ENCODE data around the gene MYZAP. TPM values are rescaled to one million over a fixed set of nuclear protein-coding genes. Genes with fewer than 3 reads are reported as not detected.
A peak's percentile ranks its signal among the peaks of the same experiment; 100 is the strongest.

Gene MYZAP
- total and polyA plus RNA-seq, 10 donors = 4.1 to 26.2 (median 13.8) TPM

- TF ChIP-seq CTCF (IDR thresholded peaks at IDR 0.05 in 8 of 11, conservative IDR thresholded peaks at IDR 0.05 in 3 of 11) (no peak), POLR2A (IDR thresholded peaks at IDR 0.05) (no peak), POLR2AphosphoS5 (IDR thresholded peaks at IDR 0.05) (no peak)
- Histone ChIP-seq H3K4me1 (peaks cover 0 to 4% (median 0%) of the 10 kb centered on the region in 6 donors), H3K9me3 (no peaks in the 10 kb centered on the region), H3K36me3 (no peaks in the 10 kb centered on the region), H3K27ac (no peak overlapping the region), H3K4me3 (no peak overlapping the region), H3K27me3 (replicated peaks in 1 of 7) (no peaks in the 10 kb centered on the region)
- no peak for DNase-seq
- intact Hi-C loops (cut with DNase I; ENCODE audit: low total_unique reads) = no loop called here
- WGBS, 5 donors = 89 to 100% (median 93%) methylated on average over 2 of the region's 2 CpGs
Observed at GRCh38 chr15:57663262-57663661, 71.6 kb downstream of the MYZAP start.

- Histone ChIP-seq H3K4me3 (no peak overlapping the region), H3K36me3 (no peaks in the 10 kb centered on the region), H3K9me3 (no peaks in the 10 kb centered on the region), H3K4me1 (peaks cover 0 to 4% (median 0%) of the 10 kb centered on the region in 6 donors), H3K27me3 (replicated peaks in 1 of 7) (no peaks in the 10 kb centered on the region), H3K27ac (no peak overlapping the region)
- TF ChIP-seq POLR2A (IDR thresholded peaks at IDR 0.05) = no peak
- TF ChIP-seq POLR2AphosphoS5 (IDR thresholded peaks at IDR 0.05) = no peak
- TF ChIP-seq CTCF (IDR thresholded peaks at IDR 0.05 in 8 of 11, conservative IDR thresholded peaks at IDR 0.05 in 3 of 11) = no peak
- intact Hi-C loops (cut with DNase I; ENCODE audit: low total_unique reads) = no loop called here
- DNase-seq = no peak
- WGBS, 5 donors = 79 to 93% (median 87%) methylated on average over 2 of the region's 2 CpGs
Observed at GRCh38 chr15:57665194-57665593, 73.5 kb downstream of the MYZAP start.

- Histone ChIP-seq H3K36me3 (no peaks in the 10 kb centered on the region), H3K27ac (no peak overlapping the region), H3K27me3 (replicated peaks in 1 of 7) (no peaks in the 10 kb centered on the region), H3K4me3 (no peak overlapping the region), H3K9me3 (no peaks in the 10 kb centered on the region), H3K4me1 (peaks cover 0 to 4% (median 0%) of the 10 kb centered on the region in 6 donors)
- TF ChIP-seq POLR2A (IDR thresholded peaks at IDR 0.05) (no peak), POLR2AphosphoS5 (IDR thresholded peaks at IDR 0.05) (no peak), CTCF (IDR thresholded peaks at IDR 0.05 in 8 of 11, conservative IDR thresholded peaks at IDR 0.05 in 3 of 11) (no peak)
- no peak for DNase-seq
- intact Hi-C loops (cut with DNase I; ENCODE audit: low total_unique reads) = no loop called here
- WGBS, 5 donors = 75 to 90% (median 83%) methylated on average over 4 of the region's 4 CpGs
Observed at GRCh38 chr15:57665939-57666338, 74.2 kb downstream of the MYZAP start.

- DNase-seq = no peak
- H3K9me3 ChIP-seq = no peaks in the 10 kb centered on the region
- no peak overlapping the region for H3K27ac ChIP-seq
- no peak for TF ChIP-seq POLR2A (IDR thresholded peaks at IDR 0.05)
- peak in 3 of 11 experiments; percentile 17 to 37 (median 22) for TF ChIP-seq CTCF (IDR thresholded peaks at IDR 0.05 in 8 of 11, conservative IDR thresholded peaks at IDR 0.05 in 3 of 11)
- intact Hi-C loops (cut with DNase I; ENCODE audit: low total_unique reads) = no loop called here
- H3K4me3 ChIP-seq = no peak overlapping the region
- H3K36me3 ChIP-seq = no peaks in the 10 kb centered on the region
- peaks cover 0 to 4% (median 0%) of the 10 kb centered on the region in 6 donors for H3K4me1 ChIP-seq
- WGBS, 5 donors = 60 to 80% (median 71%) methylated on average over 10 of the region's 10 CpGs
- H3K27me3 ChIP-seq (replicated peaks in 1 of 7) = no peaks in the 10 kb centered on the region
Observed at GRCh38 chr15:57667171-57667849, 75.6 kb downstream of the MYZAP start.

All from spleen (tissue), 11 donors.